Cardiac muscle cell (in vitro differentiated cells and primary cell): ENCODE data around the gene ATXN1L. TPM values are rescaled to one million over a fixed set of nuclear protein-coding genes. Genes with fewer than 3 reads are reported as not detected.

Experiments
- DNase-seq, 2 donors: peaks; one replicate each; pipeline versions ENCODE4 v3.0.0 to v3.0.0-alpha.2; 2010 to 2017; ENCODE audit warnings: low read depth in 1 of 2, low spot score in 1 of 2
- H3K27ac ChIP-seq: fragments of 200-600 bp; sonication (generic); 2 replicates; pipeline ENCODE4 v1.5.1; 2016
- H3K27me3 ChIP-seq: fragments of 200-600 bp; sonication (generic); 2 replicates; pipeline ENCODE4 v1.6.0; 2016; ENCODE audit warnings: control low read depth
- H3K36me3 ChIP-seq: fragments of 200-600 bp; sonication (generic); 2 replicates; pipeline ENCODE4 v1.5.1; 2016; ENCODE audit warnings: control low read depth
- H3K4me1 ChIP-seq: fragments of 200-600 bp; sonication (generic); 2 replicates; pipeline ENCODE4 v1.8.1; 2017; ENCODE audit warnings: low read depth, mild to moderate bottlenecking, mixed run types
- H3K4me3 ChIP-seq: fragments of 200-600 bp; sonication (generic); 2 replicates; pipeline ENCODE4 v1.5.1; 2016; ENCODE audit warnings: mild to moderate bottlenecking
- H3K9me3 ChIP-seq: fragments of 200-600 bp; sonication (generic); 2 replicates; pipeline ENCODE4 v1.5.1; 2017; ENCODE audit warnings: low read depth, mild to moderate bottlenecking, control low read depth
- CTCF ChIP-seq: IDR thresholded peaks from 2 replicates; pipeline ENCODE4 v1.5.1; 2012; ENCODE audit warnings: low read depth, mild to moderate bottlenecking, low read length
- polyA plus RNA-seq: library from polyadenylated mRNA; unstranded; fragments of >200 nt; fragmentation: Nextera tagmentation; extraction: Ambion mirVana; gene quantifications from 2 replicates; pipeline ENCODE4 v1.2.1, GENCODE V29; 2016
- total RNA-seq: library from RNA; depleted of rRNA; stranded (reverse); fragments of >200 nt; gene quantifications from 2 replicates; pipeline ENCODE4 v1.2.3, GENCODE V29; 2016

The ATXN1L gene
- total and polyA plus RNA-seq, 2 experiments from 2014 or later: 6.8 to 20.9 TPM

- Histone ChIP-seq H3K27me3 (no peaks in the 10 kb centered on the region), H3K4me3 (no peak overlapping the region), H3K27ac (no peak overlapping the region), H3K9me3 (no peaks in the 10 kb centered on the region), H3K4me1 (no peaks in the 10 kb centered on the region), H3K36me3 (peaks cover 35% of the 10 kb centered on the region)
- no peak for TF ChIP-seq CTCF
- DNase-seq: no peak
Observed at GRCh38 chr16:71867939-71868338, 22.2 kb downstream of the ATXN1L start.

DNA sequence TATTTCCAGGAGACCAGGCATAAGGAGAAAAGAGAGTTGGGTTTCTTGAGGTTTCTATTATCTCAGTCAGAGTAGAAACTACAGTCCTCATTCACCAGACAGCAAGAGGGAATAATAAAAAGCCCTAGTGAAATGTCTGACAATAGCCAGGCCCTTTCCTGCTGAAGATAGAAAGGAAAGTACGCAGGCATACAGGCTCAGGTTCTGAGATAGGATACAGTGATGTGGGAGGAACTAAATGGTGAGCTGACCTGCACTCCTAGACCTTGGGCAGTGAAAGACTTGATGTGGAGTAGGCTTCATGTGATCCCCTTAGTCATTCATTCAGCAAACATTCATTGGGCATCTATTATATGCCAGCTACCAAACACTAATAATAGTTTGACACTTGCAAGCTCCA is 23.3 kb downstream of the ATXN1L start:
- Histone ChIP-seq H3K9me3 (no peaks in the 10 kb centered on the region), H3K4me3 (no peak overlapping the region), H3K36me3 (peaks cover 27% of the 10 kb centered on the region), H3K4me1 (no peaks in the 10 kb centered on the region), H3K27me3 (no peaks in the 10 kb centered on the region), H3K27ac (peak overlapping the region; percentile 71)
- peak in 1 of 2 donors; percentile 53 for DNase-seq
- TF ChIP-seq CTCF: no peak

- H3K36me3 ChIP-seq: peaks cover 13% of the 10 kb centered on the region
- no peak for DNase-seq
- no peaks in the 10 kb centered on the region for H3K9me3 ChIP-seq
- H3K4me1 ChIP-seq: no peaks in the 10 kb centered on the region
- H3K27ac ChIP-seq: no peak overlapping the region
- no peak for TF ChIP-seq CTCF
- H3K27me3 ChIP-seq: no peaks in the 10 kb centered on the region
- no peak overlapping the region for H3K4me3 ChIP-seq
Observed at GRCh38 chr16:71870818-71871217, 25.0 kb downstream of the ATXN1L start.

DNA sequence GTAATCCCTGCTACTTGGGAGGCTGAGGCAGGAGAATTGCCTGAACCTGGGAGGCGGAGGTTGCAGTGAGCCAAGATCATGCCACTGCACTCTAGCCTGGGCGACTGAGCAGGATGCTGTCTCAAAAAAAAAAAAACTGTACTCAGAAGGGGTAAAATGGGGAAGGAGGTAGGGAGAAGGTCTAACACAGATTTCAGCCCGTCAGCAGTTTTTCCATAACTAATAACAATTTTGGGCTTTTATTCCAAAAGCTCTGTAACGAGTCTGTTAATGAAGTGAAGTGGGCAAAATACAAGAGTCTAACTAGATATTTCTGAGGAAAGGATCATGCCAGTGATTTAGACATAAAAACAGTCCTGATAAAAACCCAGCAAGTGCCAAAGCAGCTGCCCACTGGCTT is 27.4 kb downstream of the ATXN1L start:
- Histone ChIP-seq H3K4me1 (no peaks in the 10 kb centered on the region), H3K4me3 (no peak overlapping the region), H3K36me3 (peaks cover 7% of the 10 kb centered on the region), H3K9me3 (no peaks in the 10 kb centered on the region), H3K27ac (no peak overlapping the region), H3K27me3 (no peaks in the 10 kb centered on the region)
- DNase-seq: no peak
- TF ChIP-seq CTCF: no peak

DNA sequence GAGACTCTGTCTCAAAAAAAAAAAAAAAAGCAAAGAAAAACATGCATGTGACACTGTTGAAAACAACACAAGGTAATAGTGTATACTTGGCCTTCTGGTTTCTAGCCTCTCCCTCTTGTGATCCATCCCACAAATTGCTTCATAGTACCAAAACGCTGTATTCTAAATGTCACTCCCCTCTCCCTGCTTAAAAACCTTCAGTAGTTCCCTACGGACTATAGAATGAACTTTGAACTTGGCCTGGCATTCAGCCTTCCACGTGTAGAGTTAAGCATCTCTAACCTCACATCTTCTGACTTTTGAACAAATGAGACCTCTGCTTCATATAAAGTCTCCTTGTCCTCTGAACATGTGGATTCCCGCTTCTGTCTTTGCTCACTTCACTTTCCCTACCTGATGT is 33.1 kb downstream of the ATXN1L start:
- Histone ChIP-seq H3K9me3 (no peaks in the 10 kb centered on the region), H3K36me3 (peaks cover 21% of the 10 kb centered on the region), H3K4me1 (peaks cover 7% of the 10 kb centered on the region), H3K27me3 (no peaks in the 10 kb centered on the region), H3K4me3 (no peak overlapping the region), H3K27ac (no peak overlapping the region)
- no peak for DNase-seq
- TF ChIP-seq CTCF: no peak

GRCh38 chr16:71880176-71880575 is 34.4 kb downstream of the ATXN1L start:
- Histone ChIP-seq H3K27ac (no peak overlapping the region), H3K4me1 (peaks cover 7% of the 10 kb centered on the region), H3K4me3 (no peak overlapping the region), H3K9me3 (no peaks in the 10 kb centered on the region), H3K27me3 (no peaks in the 10 kb centered on the region), H3K36me3 (peaks cover 21% of the 10 kb centered on the region)
- TF ChIP-seq CTCF: no peak
- DNase-seq: no peak
